ENCODE results near the gene CRYBA4.

Gene CRYBA4

DNA sequence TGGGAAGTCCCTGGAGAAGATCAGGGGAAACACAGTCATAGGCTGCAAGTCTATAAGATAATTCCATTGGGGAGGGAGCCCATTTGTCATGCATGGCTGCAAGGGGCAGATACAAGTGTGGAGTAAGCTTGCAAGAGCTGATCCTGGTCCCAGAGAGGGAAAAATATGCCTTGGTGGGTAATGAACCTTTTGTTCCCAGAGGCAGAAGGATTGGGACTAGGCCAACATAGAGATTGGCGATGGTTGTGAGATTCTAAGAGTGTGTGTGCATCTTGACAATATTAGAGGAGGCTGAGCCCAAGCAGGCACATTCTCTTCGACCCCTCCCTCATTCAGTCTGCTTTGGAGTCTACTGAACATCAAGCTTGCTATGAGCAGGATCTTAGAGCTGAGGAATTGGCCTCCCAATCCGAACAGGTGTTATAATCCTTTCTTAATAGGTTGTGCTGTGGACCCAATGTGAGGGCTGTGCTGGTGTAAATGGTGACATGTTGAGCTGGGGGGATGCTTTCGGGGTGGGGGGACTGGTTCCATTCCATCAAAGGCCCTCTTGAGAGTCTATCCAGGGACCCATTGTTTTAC is 54.0 kb downstream of the CRYBA4 start:
- TF ChIP-seq, protein P1, sequence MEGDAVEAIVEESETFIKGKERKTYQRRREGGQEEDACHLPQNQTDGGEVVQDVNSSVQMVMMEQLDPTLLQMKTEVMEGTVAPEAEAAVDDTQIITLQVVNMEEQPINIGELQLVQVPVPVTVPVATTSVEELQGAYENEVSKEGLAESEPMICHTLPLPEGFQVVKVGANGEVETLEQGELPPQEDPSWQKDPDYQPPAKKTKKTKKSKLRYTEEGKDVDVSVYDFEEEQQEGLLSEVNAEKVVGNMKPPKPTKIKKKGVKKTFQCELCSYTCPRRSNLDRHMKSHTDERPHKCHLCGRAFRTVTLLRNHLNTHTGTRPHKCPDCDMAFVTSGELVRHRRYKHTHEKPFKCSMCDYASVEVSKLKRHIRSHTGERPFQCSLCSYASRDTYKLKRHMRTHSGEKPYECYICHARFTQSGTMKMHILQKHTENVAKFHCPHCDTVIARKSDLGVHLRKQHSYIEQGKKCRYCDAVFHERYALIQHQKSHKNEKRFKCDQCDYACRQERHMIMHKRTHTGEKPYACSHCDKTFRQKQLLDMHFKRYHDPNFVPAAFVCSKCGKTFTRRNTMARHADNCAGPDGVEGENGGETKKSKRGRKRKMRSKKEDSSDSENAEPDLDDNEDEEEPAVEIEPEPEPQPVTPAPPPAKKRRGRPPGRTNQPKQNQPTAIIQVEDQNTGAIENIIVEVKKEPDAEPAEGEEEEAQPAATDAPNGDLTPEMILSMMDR (conservative IDR thresholded peaks at IDR 0.05; ENCODE audit: low read depth, low read length) = no peak
- no peaks in the 10 kb centered on the region for H3K36me3 ChIP-seq (ENCODE audit: insufficient read depth)
- no peaks in the 10 kb centered on the region for H4K20me1 ChIP-seq (ENCODE audit: insufficient read depth)
- peaks cover 26% of the 10 kb centered on the region for H3K4me1 ChIP-seq (ENCODE audit: low read depth, poor library complexity, severe bottlenecking)
- H3K9ac ChIP-seq = no peak overlapping the region
- H3K4me3 ChIP-seq (IDR thresholded peaks at IDR 0.05; ENCODE audit: insufficient read depth, low read depth, low read length) = no peak overlapping the region
- H2AFZ ChIP-seq (ENCODE audit: low read depth) = no peak overlapping the region
- H3K27ac ChIP-seq = no peak overlapping the region
- no peaks in the 10 kb centered on the region for H3K27me3 ChIP-seq (ENCODE audit: insufficient read depth, low read depth)
- H3K4me2 ChIP-seq = no peak overlapping the region
- H3K79me2 ChIP-seq (ENCODE audit: insufficient read depth, low read depth) = peaks cover 7% of the 10 kb centered on the region; the same call in 1 of the 2 replicates

GRCh38 chr22:26677217-26677616 is 55.5 kb downstream of the CRYBA4 start:
- H3K36me3 ChIP-seq (ENCODE audit: insufficient read depth) = no peaks in the 10 kb centered on the region
- peaks cover 12% of the 10 kb centered on the region for H3K4me1 ChIP-seq (ENCODE audit: low read depth, poor library complexity, severe bottlenecking)
- no peak overlapping the region for H3K27ac ChIP-seq
- no peak overlapping the region for H3K4me3 ChIP-seq (IDR thresholded peaks at IDR 0.05; ENCODE audit: insufficient read depth, low read depth, low read length)
- peaks cover 7% of the 10 kb centered on the region; the same call in 1 of the 2 replicates for H3K79me2 ChIP-seq (ENCODE audit: insufficient read depth, low read depth)
- H2AFZ ChIP-seq (ENCODE audit: low read depth) = no peak overlapping the region
- H3K4me2 ChIP-seq = no peak overlapping the region
- no peak overlapping the region for H3K9ac ChIP-seq
- TF ChIP-seq, protein P1 (conservative IDR thresholded peaks at IDR 0.05; ENCODE audit: low read depth, low read length) = no peak
- H3K27me3 ChIP-seq (ENCODE audit: insufficient read depth, low read depth) = no peaks in the 10 kb centered on the region
- no peaks in the 10 kb centered on the region for H4K20me1 ChIP-seq (ENCODE audit: insufficient read depth)

- Histone ChIP-seq H2AFZ (ENCODE audit: low read depth) (no peak overlapping the region), H3K4me1 (ENCODE audit: low read depth, poor library complexity, severe bottlenecking) (peaks cover 2% of the 10 kb centered on the region), H3K36me3 (ENCODE audit: insufficient read depth) (no peaks in the 10 kb centered on the region), H4K20me1 (ENCODE audit: insufficient read depth) (no peaks in the 10 kb centered on the region), H3K4me2 (no peak overlapping the region), H3K4me3 (IDR thresholded peaks at IDR 0.05; ENCODE audit: insufficient read depth, low read depth, low read length) (no peak overlapping the region), H3K9ac (no peak overlapping the region), H3K27ac (no peak overlapping the region), H3K27me3 (ENCODE audit: insufficient read depth, low read depth) (no peaks in the 10 kb centered on the region), H3K79me2 (ENCODE audit: insufficient read depth, low read depth) (peaks cover 3% of the 10 kb centered on the region; the same call in 1 of the 2 replicates)
- TF ChIP-seq, protein P1 (conservative IDR thresholded peaks at IDR 0.05; ENCODE audit: low read depth, low read length) = peak; percentile 93
Measured at GRCh38 chr22:26679003-26679629, 57.4 kb downstream of the CRYBA4 start.
